SU-DHL-6 (cell line): Measurements from ENCODE around the gene ATP5F1D.

ENCODE experiments used
- H2AFZ ChIP-seq: fragments of 200-600 bp; sonication (generic); 2 replicates; pipeline ENCODE4 v1.6.1; 2014; ENCODE audit warnings: low read depth, mild to moderate bottlenecking, moderate library complexity, mixed read lengths, antibody characterized with exemption, low read length; ENCODE audit not compliant: severe bottlenecking
- H3F3A ChIP-seq: fragments of 200-600 bp; shearing (Covaris generic); 2 replicates; pipeline ENCODE4 v1.6.0; 2016; ENCODE audit warnings: antibody characterized with exemption, mild to moderate bottlenecking; ENCODE audit not compliant: insufficient read depth
- H3K27ac ChIP-seq: fragments of 200-600 bp; sonication (generic); 2 replicates; pipeline ENCODE4 v1.5.1; 2016; ENCODE audit warnings: low read depth, mild to moderate bottlenecking, low read length, moderate library complexity, mixed read lengths
- H3K27me3 ChIP-seq: fragments of 200-600 bp; sonication (generic), shearing (Covaris generic); 2 replicates; pipeline ENCODE4 v1.6.0; 2014; ENCODE audit warnings: mild to moderate bottlenecking, low read length
- H3K36me3 ChIP-seq: fragments of 200-600 bp; sonication (generic); 2 replicates; pipeline ENCODE4 v1.6.1; 2014; ENCODE audit warnings: mild to moderate bottlenecking, low read length, mixed read lengths
- H3K4me2 ChIP-seq: fragments of 300-600, 200-600 bp; shearing (Covaris generic), sonication (generic); 2 replicates; pipeline ENCODE4 v1.6.0; 2014; ENCODE audit warnings: low read length, low read depth, mild to moderate bottlenecking; ENCODE audit not compliant: poor library complexity, severe bottlenecking
- H3K4me3 ChIP-seq: fragments of 200-600 bp; sonication (generic); 2 replicates; pipeline ENCODE4 v1.5.1; 2014; ENCODE audit warnings: antibody characterized with exemption, low read length, mild to moderate bottlenecking, mixed read lengths; ENCODE audit not compliant: insufficient read depth, poor library complexity, severe bottlenecking
- H3K79me2 ChIP-seq: fragments of 200-600 bp; sonication (generic); 2 replicates; pipeline ENCODE4 v1.6.1; 2014; ENCODE audit warnings: mild to moderate bottlenecking, low read length, moderate library complexity; ENCODE audit not compliant: insufficient read depth
- H3K9ac ChIP-seq: fragments of 200-600 bp; sonication (generic); 2 replicates; pipeline ENCODE4 v1.7.0; 2014; ENCODE audit warnings: mild to moderate bottlenecking, low read length
- H3K9me2 ChIP-seq: fragments of 200-600 bp; sonication (generic); replicated peaks from 2 replicates; pipeline ENCODE4 v1.6.1; 2014; ENCODE audit warnings: low read length; ENCODE audit not compliant: insufficient read depth
- H3K9me3 ChIP-seq: fragments of 200-600 bp; sonication (generic); 2 replicates; pipeline ENCODE4 v1.6.1; 2014; ENCODE audit warnings: low read length, mixed read lengths; ENCODE audit not compliant: insufficient read depth
- H4K20me1 ChIP-seq: fragments of 200-600 bp; sonication (generic); 2 replicates; pipeline ENCODE4 v1.6.1; 2014; ENCODE audit warnings: low read depth, mild to moderate bottlenecking, antibody characterized with exemption, low read length, moderate library complexity, mixed read lengths
- EZH2phosphoT487 ChIP-seq: fragments of 200-600 bp; sonication (generic), shearing (Covaris generic); conservative IDR thresholded peaks from 2 replicates; pipeline ENCODE4 v1.6.1; 2018; ENCODE audit warnings: mild to moderate bottlenecking, antibody characterized with exemption, low read length, moderate library complexity, mixed read lengths
- TF ChIP-seq, protein P1 (sequence below): fragments of 200-600 bp; sonication (generic); IDR thresholded peaks from one replicate; pipeline ENCODE4 v1.5.1; 2017; ENCODE audit warnings: antibody characterized with exemption, mild to moderate bottlenecking, low read length, moderate library complexity; ENCODE audit not compliant: insufficient read depth, poor library complexity, severe bottlenecking

Gene ATP5F1D

GRCh38 chr19:1264801-1265614, 23.5 kb downstream of the ATP5F1D start:
- H3K9me3 ChIP-seq, result no peaks in the 10 kb centered on the region
- peak overlapping the region; percentile 30 for H3K4me2 ChIP-seq
- H4K20me1 ChIP-seq, result no peaks in the 10 kb centered on the region; the same call in 1 of the 2 replicates
- H3K9ac ChIP-seq, result peak overlapping the region; percentile 6; the same call in 1 of the 2 replicates
- no peaks in the 10 kb centered on the region for H3K9me2 ChIP-seq
- peaks cover 49% of the 10 kb centered on the region for H3F3A ChIP-seq
- no peak overlapping the region for H2AFZ ChIP-seq
- peak overlapping the region; percentile 86 for H3K27ac ChIP-seq
- no peak for TF ChIP-seq EZH2phosphoT487
- TF ChIP-seq, protein P1, sequence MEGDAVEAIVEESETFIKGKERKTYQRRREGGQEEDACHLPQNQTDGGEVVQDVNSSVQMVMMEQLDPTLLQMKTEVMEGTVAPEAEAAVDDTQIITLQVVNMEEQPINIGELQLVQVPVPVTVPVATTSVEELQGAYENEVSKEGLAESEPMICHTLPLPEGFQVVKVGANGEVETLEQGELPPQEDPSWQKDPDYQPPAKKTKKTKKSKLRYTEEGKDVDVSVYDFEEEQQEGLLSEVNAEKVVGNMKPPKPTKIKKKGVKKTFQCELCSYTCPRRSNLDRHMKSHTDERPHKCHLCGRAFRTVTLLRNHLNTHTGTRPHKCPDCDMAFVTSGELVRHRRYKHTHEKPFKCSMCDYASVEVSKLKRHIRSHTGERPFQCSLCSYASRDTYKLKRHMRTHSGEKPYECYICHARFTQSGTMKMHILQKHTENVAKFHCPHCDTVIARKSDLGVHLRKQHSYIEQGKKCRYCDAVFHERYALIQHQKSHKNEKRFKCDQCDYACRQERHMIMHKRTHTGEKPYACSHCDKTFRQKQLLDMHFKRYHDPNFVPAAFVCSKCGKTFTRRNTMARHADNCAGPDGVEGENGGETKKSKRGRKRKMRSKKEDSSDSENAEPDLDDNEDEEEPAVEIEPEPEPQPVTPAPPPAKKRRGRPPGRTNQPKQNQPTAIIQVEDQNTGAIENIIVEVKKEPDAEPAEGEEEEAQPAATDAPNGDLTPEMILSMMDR, result no peak
- H3K27me3 ChIP-seq, result no peaks in the 10 kb centered on the region
- no peak overlapping the region for H3K4me3 ChIP-seq
- no peaks in the 10 kb centered on the region for H3K36me3 ChIP-seq
- H3K79me2 ChIP-seq, result peaks cover 5% of the 10 kb centered on the region

- Histone ChIP-seq H3K4me3 (no peak overlapping the region), H3K9ac (peak overlapping the region; percentile 26; the same call in 1 of the 2 replicates), H4K20me1 (no peaks in the 10 kb centered on the region; the same call in 1 of the 2 replicates), H3K27me3 (no peaks in the 10 kb centered on the region), H3K79me2 (peaks cover 12% of the 10 kb centered on the region), H2AFZ (no peak overlapping the region), H3K9me2 (no peaks in the 10 kb centered on the region), H3K36me3 (no peaks in the 10 kb centered on the region), H3K9me3 (no peaks in the 10 kb centered on the region), H3K27ac (peak overlapping the region; percentile 86), H3K4me2 (peak overlapping the region; percentile 62), H3F3A (peaks cover 49% of the 10 kb centered on the region)
- TF ChIP-seq, protein P1, result no peak
- no peak for TF ChIP-seq EZH2phosphoT487
Measured at GRCh38 chr19:1265615-1266128, 24.1 kb downstream of the ATP5F1D start.

DNA sequence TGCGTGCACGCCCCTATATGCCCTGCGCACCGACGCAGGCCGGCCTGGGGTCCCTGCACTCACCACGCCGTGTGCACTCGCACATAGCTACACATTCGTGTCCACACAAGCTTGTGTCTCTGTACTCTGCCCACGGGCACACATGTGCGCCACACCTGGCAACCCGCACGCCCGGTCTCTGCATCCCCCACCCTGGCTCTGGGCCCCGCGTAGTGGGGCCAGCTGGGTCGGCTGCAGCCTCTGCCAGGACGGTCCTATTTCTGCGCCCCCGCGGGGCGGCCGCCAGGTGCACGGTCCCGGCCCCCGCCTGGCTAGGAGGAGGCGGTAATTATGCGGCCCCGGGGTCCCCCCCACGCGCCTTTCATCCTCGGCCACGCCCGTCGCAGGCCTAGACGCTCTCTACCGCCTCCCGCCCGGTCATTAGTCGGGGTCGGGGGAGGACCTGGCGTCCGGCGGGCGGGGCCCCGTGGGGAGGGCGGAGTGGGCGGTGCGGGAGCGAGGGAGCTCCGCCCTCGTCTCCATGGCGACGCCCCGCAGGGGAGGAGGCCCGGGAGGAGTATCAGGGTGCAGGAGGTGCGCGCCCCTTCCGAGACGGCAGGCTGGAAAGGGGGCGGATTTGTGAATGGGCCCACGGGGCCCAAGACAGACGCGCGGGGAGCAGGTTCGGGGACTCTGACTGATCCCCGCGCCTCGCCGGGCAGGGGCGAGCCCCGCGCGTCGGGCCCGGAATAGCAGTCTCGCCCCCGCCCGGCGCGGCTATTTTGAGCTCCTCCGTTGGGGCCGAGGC, 24.8 kb downstream of the ATP5F1D start:
- H4K20me1 ChIP-seq, result no peaks in the 10 kb centered on the region; the same call in 1 of the 2 replicates
- peaks cover 18% of the 10 kb centered on the region for H3K79me2 ChIP-seq
- no peak for TF ChIP-seq EZH2phosphoT487
- TF ChIP-seq, protein P1, result no peak
- H3K4me3 ChIP-seq, result peak overlapping the region; percentile 41
- no peaks in the 10 kb centered on the region for H3K9me2 ChIP-seq
- H3K27ac ChIP-seq, result peak overlapping the region; percentile 86
- peak overlapping the region; percentile 46; the same call in 1 of the 2 replicates for H3K9ac ChIP-seq
- peak overlapping the region; percentile 62 for H3K4me2 ChIP-seq
- peaks cover 55% of the 10 kb centered on the region for H3F3A ChIP-seq
- H3K27me3 ChIP-seq, result no peaks in the 10 kb centered on the region
- H3K36me3 ChIP-seq, result no peaks in the 10 kb centered on the region; the same call in 1 of the 2 replicates
- H2AFZ ChIP-seq, result no peak overlapping the region
- H3K9me3 ChIP-seq, result no peaks in the 10 kb centered on the region
